Stimulated activated CD8-positive, alpha-beta memory T cell treated with anti-CD3 and anti-CD28 coated beads, Interleukin-2, amount 100 ng/mL, for 1 hour (primary cell): ENCODE results near the gene ADGRG6.
"Not testable (repeated sequence)": the region's sequence is repeated elsewhere in the genome, so short reads cannot be mapped to it uniquely, and the experiment has no call there.

ENCODE experiments used
- DNase-seq, 2 donors: peaks; one replicate each; pipeline ENCODE4 v3.0.0-alpha.2; 2020; ENCODE audit warnings: low read depth in 2 of 2

The ADGRG6 gene

GRCh38 chr6:142346166-142346565 lies 44.4 kb downstream of the ADGRG6 start:
- DNase-seq: not testable (repeated sequence)

- no peak for DNase-seq
Measured at GRCh38 chr6:142349215-142349823, 47.5 kb downstream of the ADGRG6 start.

- DNase-seq: no peak
Measured at GRCh38 chr6:142350309-142350708, 48.5 kb downstream of the ADGRG6 start.

GRCh38 chr6:142353690-142354089 lies 51.9 kb downstream of the ADGRG6 start:
- DNase-seq: no peak

GRCh38 chr6:142354650-142355049 lies 52.8 kb downstream of the ADGRG6 start:
- DNase-seq: no peak

GRCh38 chr6:142355520-142356174 lies 53.8 kb downstream of the ADGRG6 start:
- DNase-seq: no peak

- no peak for DNase-seq
Measured at GRCh38 chr6:142356201-142356883, 54.5 kb downstream of the ADGRG6 start.

- no peak for DNase-seq
Measured at GRCh38 chr6:142356884-142357225, 55.0 kb downstream of the ADGRG6 start.

- no peak for DNase-seq
Measured at GRCh38 chr6:142357879-142358278, 56.1 kb downstream of the ADGRG6 start.

- DNase-seq: no peak
Measured at GRCh38 chr6:142359271-142359960, 57.6 kb downstream of the ADGRG6 start.

GRCh38 chr6:142361345-142361744 lies 59.5 kb downstream of the ADGRG6 start:
- DNase-seq: no peak

- DNase-seq: no peak
Measured at GRCh38 chr6:142361779-142362750, 60.3 kb downstream of the ADGRG6 start.

GRCh38 chr6:142367061-142367460 lies 65.3 kb downstream of the ADGRG6 start:
- DNase-seq: no peak

- DNase-seq: no peak
Measured at GRCh38 chr6:142367501-142368018, 65.8 kb downstream of the ADGRG6 start.

- DNase-seq: no peak
Measured at GRCh38 chr6:142369266-142369665, 67.5 kb downstream of the ADGRG6 start.

GRCh38 chr6:142372348-142372747 lies 70.5 kb downstream of the ADGRG6 start:
- DNase-seq: no peak

- DNase-seq: no peak
Measured at GRCh38 chr6:142373268-142374090, 71.7 kb downstream of the ADGRG6 start.

GRCh38 chr6:142374091-142374770 lies 72.4 kb downstream of the ADGRG6 start:
- no peak for DNase-seq

GRCh38 chr6:142374965-142375733 lies 73.3 kb downstream of the ADGRG6 start:
- DNase-seq: no peak
